ENCODE measurements around the gene UBR2.
"Not testable (repeated sequence)": the region's sequence is repeated elsewhere in the genome, so short reads cannot be mapped to it uniquely, and the experiment has no call there.

The UBR2 gene

DNA sequence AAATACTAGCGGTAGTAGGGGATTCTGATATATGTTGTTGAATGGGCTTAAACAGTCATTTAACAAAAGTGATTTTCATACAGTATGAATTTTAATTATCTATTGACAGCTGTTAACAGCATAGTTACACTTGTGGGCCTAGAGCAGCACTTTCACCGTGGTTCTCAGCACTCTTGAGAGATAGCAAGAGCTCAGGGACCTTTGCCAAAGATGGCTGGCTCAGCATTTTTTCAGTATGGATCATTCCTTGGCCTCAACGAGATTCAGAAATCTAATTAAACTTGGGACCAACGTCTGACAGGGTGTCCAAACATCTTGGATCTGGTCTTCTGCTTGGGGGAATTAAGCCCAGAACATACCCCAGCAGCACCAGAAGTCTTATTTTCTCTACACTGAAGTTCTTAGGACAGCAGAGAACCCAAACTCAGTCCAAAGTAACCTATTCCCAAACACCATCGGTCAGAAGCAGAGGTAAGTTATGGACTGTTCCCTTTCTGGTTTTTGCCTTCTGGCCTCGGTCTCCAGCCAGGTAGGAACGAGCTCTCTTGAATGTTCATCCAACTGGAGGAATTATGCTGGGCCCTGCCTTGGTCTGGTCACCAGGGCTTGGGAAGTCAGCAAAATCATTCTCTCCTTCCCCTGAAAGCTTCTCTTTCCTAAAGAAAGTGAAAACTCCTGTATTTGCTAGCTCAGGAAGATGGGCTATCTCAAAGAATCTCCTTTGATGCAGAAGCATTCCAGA lies 132.9 kb downstream of the UBR2 start:
- no peak for FAIRE-seq

DNA sequence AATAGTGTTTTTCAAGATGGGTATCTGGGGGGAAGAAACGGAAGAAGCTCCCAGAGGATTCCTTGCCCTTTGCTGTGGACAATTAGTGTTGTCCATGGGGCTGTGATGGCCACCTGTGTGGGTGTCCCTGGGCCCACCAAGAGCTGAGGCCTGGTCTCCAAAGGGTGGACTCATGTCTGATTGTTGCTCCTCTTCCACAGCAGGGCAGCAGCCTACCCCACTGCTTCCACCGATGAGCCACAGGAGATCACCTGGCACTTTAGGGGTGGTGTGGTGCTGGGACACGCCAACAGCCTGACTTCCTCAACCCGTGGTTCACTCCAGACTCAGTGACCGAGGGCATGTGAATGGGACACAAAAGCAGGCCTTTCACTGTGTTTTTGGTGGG lies 133.4 kb downstream of the UBR2 start:
- no peak for FAIRE-seq

DNA sequence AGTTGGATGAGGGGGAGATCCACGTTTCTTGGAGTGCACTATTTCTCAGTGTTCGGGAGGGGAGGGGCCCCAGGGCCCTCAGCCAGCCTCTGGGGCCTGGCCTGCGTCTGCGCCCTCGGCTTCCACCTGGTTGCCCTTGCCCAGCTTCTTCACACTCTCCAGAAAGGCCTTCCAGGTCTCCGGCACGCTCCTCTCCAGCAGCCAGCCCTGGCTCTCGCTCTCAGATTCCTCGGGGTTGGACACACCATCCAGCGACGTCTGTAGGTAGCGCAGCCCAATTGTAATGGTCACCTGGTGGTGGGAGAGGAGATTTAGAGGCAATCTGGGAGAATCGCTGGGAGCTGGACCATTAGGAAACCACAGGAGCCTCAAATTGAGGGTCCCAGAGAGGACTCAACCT lies 134.4 kb downstream of the UBR2 start:
- no peak for FAIRE-seq

DNA sequence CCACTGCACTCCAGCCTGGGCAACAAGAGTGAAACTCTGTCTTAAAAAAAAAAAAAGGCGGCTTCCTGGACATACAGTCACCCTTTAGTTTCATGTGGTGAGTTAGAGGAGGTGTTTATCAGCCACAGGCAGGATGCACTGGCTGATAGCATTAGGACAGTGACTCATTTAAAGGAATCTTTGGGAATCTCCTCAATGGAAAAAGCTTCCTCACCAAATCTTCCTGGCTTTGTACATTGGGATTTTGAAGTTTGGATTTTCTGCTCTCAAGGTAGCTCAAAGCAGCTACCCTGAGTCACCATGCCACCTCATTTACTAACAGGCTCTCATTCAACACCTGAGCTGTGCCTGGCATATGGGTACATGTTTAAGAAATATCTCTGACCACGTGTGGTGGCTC lies 138.4 kb downstream of the UBR2 start:
- no peak for FAIRE-seq

DNA sequence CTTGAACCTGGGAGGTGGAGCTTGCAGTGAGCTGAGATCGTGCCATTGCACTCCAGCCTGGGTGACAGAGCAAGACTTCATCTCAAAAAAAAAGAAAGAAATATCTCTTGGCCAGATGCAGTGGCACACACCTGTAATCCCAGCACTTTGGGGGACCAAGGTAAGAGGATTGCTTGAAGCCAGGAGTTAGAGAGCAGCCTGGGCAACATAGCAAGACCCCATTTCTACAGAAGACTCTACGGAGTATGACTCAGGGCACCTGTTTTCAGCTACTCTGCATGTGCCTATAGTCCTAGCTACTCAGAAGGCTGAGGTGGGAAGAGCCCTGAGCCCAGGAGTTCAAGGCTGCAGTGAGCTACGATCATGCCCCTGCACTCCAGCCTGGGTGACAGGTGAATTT lies 139.0 kb downstream of the UBR2 start:
- FAIRE-seq, result not testable (repeated sequence)

DNA sequence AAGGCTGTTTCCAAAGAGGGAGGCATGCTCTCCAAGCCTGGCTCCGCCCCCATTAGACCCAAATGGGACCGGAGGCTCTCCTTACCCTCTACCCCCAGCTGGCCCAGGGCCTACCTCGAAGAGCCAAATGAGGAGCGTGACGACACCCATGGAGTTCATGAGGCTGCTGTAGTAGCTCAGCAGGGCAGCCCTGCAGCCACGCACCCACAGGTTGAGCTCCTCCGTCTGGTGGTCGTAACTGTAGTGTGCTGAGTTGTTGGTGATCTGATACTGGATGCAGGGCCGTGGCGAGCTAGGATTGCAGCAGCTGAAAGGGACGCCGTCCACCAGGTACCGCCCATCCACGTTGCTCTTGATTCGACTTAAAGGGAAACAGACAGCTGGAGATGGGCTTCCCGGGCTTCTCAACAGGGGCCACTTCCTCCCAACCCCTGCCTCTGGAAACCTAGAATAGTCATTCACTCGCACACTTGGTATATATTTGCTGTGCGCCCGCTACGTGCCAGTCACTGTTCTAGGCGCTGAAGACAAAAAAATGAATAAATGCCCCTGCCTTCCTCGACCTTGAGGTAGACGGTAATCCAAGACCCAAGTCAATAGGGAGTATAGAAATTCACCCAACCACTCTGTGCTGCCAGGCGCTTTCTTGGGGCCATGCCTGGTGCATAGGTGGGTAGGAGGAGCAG lies 140.6 kb downstream of the UBR2 start:
- FAIRE-seq, result no peak

DNA sequence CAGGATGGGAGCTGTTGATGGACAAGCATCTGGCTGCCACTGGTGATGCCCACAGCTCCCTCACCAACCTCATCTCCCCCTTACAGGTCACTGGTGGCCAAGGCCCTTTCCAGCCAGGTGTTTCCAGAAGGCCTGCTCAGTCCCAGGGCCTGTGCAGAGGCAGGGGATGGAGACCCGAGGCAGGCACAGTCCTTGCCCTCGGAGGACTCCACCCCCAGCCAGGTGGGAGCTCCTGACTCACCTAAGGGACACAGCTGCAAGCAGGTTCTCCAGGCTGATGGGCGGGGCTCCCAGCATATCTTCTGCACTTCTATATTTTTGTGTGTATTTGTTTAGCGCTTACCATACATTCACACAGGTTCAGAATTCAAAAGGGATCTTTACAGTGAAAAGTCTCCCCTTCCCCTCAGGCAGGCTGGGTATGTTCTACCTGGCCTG lies 141.1 kb downstream of the UBR2 start:
- no peak for FAIRE-seq

DNA sequence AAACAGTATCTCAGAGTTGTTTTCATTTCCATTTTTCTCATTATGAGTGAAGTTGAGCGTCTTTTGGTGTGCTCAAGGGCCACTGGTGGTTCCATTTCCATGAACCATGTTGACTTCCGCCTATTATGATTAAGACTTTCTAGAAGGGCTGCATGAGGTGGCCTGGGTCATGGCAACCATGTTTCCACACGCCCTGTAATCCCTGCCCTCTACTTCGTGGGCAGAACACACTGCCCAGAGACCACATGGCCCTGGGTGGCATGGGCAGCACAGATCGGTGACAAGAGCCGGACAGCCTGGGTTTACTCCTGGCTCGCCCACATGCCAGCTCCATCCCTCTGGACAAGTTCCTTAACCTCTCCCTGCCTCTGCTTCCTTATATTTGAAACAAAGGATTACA lies 143.8 kb downstream of the UBR2 start:
- FAIRE-seq, result no peak

DNA sequence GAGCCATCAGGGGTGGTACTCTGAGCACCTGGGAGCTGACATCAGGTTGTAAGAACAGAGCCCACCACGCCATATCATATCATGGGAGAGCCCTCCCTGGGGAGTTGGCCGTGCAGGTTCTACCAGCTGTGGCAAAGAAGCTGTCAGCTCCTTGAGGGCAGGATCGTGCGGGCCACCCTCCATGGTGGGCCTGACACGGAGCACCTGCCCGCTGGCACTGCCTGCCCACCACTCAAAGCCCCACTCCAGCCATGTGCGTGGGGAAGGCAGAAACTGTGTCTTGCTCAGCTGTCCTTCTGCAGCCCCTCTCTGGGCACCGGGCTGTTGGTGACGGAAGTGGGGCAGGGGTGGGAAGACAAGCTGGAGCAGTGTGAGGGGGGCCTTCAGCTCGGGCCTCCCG lies 144.3 kb downstream of the UBR2 start:
- no peak for FAIRE-seq

DNA sequence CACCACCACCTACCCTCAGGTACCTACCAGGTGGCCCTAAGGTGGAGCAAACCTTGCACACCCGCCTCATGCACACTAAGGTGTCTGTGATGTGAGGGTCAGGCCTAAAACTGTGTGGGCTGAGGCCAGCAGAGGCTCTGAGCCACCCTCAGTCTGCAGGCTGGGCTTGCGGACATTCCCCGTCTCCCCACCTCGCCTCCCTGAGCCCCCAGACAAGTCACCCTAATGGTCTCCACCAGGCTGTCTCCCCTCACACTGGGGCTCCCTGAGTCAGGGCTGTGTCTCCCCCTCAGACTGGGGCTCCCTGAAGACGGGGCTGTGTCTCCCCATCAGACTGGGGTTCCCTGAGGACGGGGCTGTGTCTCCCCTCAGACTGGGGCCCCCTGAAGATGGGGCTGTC lies 146.0 kb downstream of the UBR2 start:
- FAIRE-seq, result no peak

DNA sequence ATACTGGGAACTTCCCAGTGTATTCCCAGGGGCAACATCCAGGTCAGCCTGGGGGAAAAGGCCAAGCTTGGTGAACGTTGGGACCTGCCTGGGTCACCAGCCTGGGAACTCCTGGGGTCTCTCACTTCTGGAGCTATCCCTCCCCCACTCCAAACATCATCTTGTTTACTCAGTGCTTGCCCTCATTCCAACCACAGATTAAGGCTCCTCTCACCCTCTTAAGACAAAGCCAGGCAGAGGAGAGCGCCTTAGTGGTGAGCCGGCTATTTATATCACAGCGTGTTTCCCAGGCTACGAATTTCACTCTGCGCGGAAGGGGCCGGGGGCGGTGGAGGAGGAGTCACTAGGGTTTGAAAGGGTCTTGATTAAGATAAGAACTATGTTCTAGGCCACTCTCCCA lies 146.5 kb downstream of the UBR2 start:
- FAIRE-seq, result no peak

DNA sequence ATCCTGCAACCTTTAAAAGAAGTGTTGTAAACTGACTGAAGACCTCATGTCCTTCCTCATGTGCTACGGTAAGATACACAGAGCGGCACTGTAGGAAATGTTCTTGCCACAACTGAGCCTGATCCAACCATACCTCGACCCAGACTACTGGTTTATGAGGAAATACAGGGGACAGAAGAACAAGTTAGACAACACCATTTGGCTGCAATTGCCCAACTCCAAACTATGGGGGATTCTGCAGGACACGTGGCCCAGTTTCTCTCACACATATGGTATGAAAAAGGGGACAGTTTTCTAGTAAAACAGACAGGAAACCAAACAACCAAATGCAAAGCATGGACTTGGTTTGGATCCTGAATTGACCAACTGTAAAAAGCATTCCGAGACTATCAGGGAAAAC lies 148.1 kb downstream of the UBR2 start:
- no peak for FAIRE-seq

DNA sequence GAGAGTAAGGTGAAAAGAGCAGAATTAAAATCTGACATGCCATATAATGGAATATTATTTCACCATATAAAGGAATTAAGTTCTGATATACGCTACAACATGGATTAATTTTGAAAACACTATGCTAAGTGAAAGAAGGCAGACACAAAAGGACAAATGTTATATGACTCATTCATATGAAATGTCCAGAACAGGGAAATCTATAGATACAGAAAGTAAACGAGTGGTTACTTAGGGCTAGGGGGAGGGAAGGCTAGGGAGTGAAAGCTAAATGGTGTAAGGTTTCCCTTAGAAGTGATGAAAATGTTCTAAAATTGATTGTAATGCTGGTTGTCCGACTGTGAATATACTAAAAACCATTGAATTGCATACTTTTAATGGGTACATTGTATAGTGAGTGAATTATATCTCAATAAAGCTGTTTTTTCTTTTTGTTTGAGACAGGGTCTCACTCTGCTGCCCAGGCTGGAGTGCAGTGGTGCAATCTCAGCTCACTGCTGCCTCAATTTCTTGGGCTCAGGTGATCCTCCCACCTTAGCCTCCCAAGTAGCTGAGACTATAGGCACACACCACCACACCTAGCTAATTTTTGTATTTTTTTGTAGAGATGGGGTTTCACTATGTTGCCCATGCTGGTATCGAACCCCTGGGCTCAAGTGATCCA lies 150.4 kb downstream of the UBR2 start:
- no peak for FAIRE-seq

DNA sequence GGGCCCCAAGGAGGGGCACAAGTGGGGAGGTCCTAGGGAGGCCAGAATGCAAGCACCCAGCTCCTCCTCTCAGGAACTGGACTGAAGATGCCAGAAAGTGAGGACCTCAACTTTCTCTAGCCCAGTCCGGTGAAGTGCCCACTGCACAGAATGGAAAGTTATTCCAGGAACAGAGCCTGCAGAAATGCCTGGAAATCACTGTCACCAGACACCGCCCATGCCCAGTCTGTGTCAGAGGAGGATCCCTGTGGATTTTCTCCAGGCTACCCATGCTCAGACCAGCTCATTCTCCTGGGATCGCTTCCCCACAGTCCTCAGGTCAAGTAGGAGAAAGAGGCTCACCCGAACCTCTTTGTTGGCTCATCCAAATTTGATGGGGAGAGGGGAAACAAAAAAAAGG lies 152.0 kb downstream of the UBR2 start:
- FAIRE-seq, result no peak

DNA sequence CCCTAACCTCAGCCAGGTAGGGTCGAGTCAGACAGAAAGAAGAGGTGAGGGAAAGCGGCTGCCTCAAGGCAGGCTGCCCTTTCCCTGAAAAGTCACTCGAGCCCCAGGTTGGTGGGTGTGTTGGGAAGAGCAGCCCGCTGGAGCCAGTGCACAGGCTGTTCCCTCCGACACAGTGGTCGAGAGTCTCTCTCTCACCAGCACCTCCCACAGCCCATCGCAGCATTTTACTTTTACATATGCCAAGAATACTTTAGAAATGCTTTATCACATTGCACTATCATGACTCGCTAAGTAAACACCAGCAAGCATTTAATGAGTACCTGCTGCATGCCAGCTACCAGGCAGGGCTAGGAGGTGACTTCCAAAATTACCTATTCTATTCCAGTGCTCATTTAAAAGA lies 156.9 kb downstream of the UBR2 start:
- FAIRE-seq, result no peak

DNA sequence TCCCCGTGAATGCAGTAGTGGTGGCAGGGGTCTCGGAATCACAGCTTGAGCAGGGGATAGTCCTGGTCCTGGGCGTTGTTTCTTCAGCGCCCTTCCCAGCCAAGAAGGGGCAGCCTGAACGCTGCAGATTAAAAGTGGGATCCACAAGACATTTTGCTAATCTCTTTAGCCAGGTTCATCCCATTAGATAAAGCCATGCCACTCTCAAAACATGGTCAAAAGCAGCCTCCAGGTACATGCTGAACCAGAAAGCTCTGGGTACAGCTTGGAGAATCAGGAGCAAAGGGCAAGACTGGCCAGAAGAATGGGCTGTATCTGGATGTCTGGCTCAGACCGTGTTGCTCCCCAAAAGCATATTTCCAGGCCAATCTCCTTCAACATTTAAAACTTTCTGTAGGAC lies 158.7 kb downstream of the UBR2 start, which contains the start of gene PRPH2:
PRPH2 (minus strand) TSS at position 101 of the 400 bp plus-strand sequence. CDS start 263 bp downstream, outside the sequence.
- no peak for FAIRE-seq

DNA sequence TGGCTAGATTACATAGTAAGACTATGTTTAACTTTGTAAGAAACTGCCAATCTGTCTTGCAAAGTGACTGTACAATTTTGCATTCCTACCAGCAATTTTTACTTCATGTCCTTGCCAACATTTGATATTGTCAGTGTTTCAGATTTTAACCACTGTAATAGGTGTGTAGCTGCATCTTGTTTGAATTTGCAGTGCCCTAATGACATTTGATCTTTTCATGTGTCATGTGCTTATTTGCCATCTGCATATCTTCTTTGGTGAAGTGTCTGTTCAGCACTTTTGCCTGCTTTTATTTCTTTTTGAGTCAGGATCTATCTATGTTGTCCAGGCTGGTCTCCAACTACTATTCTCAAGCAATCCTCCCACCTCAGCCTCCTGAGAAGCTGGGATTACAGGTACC lies 161.0 kb downstream of the UBR2 start:
- no peak for FAIRE-seq

DNA sequence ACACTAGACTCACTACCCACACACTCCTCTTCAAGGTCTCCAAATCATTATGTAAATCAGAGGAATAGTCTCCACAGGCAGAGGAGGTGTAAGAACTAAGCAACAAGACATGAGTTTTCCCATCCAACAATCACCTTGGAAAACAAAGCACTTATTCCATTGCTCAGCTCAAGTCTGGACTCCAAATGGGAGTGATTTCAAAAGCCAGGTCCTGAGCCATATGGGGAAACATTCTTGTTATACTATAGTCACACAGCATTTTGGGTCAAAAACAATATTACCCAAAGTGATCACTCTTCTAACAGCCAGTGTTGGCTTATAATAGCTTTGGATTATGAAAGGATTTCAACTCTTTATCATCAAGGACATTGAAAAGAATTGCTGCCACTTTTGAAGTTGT lies 162.2 kb downstream of the UBR2 start:
- FAIRE-seq, result no peak

DNA sequence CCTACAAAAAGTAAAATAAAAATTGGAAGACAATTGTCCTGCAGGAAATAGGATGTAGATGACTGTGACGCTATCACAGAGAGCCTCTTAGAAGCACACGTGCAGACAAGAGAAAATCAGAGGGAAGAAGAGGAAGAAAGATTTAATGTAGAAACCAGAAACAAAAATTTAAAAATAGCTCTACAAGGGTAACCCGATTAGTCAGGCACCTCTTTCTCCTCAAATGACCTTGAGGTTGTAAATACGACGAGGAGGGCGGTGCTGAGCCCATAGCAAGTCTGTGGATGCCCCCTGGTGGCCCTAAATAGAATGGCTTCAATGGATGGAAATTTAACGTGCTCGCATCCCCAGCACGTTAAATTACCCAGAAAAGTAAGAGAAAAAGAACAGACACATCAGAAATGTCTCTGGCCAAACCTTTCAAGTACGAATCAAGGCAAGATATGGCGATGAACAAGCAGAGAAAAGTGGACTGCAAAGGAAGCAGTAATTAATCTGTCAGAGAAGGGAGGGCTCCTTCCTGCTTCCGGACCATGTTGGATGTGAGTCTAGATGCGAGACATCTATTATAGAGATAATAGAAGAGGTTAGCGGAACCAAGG lies 162.8 kb downstream of the UBR2 start:
- FAIRE-seq, result peak; percentile 83

DNA sequence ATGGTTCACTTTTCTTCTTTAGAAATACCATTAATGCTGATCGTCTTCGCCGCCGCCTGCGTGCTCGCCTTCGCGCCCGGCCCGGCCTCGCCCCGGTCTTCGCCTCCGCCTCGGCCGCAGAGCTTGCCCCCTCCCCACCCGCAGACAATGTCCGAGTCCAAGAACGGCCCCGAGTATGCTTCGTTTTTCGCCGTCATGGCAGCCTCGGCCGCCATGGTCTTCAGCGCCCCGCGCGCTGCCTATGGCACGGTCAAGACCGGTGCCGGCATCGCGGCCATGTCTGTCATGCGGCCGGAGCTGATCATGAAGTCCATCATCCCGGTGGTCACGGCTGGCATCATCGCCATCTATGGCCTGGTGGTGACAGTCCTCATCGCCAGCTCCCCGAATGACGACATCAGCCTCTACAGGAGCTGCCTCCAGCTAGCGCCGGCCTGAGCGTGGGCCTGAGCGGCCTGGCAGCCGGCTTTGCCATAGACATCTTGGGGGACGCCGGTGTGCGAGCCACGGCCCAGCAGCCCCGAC lies 163.3 kb downstream of the UBR2 start:
- no peak for FAIRE-seq

DNA sequence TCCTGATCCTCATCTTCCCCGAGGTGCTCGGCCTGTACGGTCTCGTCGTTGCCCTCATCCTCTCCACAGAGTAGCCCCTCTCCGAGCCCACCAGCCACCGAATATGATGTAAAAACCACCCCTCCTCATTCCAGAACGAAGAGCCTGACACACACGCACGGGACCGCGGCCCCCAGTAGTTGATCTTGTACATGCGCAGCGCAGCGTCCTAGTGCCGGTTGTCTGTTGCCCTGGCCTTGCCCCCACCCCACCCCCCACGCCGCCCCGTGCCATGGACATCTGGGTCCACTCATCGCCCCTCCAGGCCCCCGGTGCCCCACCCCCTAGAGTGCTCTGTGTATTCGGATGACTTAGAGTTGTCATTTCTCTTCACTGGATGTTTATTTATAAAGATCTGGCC lies 163.8 kb downstream of the UBR2 start:
- FAIRE-seq, result no peak

DNA sequence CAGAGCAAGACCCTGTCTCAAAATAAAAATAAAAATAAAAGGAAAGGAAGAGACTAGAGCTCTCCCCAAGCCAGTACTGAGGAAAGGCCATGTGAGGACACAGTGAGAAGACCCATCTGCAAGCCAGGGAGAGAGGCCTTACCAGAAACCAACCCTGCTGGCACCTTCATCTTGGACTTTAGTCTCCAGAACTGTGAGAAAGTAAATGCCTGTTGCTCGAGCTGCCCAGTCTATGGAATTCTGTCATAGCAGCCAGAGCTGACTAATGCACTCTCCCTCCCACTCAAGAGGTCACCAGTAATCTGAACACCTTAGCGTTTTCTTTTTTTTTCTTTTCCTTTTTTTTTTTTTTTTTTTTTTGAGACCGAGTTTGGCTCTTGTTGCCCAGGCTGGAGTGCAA lies 165.9 kb downstream of the UBR2 start:
- FAIRE-seq, result no peak

DNA sequence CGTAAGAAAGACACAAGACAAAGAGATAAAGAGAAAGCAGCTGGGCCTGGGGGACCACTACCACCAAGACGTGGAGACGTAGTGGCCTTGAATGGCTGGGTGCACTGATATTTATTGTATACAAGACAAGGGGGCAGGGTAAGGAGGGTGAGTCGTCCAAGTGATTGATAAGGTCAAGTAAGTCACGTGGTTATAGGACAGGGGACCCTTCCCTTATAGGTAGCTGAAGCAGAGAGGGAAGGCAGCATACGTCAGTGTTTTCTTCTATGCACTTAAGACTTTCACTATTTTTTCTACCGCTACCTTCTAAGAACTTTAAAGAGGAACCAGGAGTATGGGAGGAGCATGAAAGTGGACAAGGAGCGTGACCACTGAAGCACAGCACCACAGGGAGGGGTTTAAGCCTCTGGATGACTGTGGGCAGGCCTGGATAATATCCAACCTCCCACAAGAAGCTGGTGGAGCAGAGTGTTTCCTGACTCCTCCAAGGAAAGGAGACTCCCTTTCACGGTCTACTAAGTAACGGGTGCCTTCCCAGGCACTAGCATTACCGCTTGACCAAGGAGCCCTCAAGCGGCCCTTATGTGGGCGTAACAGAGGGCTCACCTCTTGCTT lies 170.1 kb downstream of the UBR2 start:
- FAIRE-seq, result not testable (repeated sequence)
